GM19463 (cell line): ENCODE results near the gene EMID1.

Experiments
- ATAC-seq: cut with Tn5 transposase; IDR thresholded peaks from one replicate; pipeline ENCODE4 v1.9.1; 2021; ENCODE audit warnings: mild to moderate bottlenecking, moderate library complexity; ENCODE audit not compliant: unreplicated experiment

The EMID1 gene

DNA sequence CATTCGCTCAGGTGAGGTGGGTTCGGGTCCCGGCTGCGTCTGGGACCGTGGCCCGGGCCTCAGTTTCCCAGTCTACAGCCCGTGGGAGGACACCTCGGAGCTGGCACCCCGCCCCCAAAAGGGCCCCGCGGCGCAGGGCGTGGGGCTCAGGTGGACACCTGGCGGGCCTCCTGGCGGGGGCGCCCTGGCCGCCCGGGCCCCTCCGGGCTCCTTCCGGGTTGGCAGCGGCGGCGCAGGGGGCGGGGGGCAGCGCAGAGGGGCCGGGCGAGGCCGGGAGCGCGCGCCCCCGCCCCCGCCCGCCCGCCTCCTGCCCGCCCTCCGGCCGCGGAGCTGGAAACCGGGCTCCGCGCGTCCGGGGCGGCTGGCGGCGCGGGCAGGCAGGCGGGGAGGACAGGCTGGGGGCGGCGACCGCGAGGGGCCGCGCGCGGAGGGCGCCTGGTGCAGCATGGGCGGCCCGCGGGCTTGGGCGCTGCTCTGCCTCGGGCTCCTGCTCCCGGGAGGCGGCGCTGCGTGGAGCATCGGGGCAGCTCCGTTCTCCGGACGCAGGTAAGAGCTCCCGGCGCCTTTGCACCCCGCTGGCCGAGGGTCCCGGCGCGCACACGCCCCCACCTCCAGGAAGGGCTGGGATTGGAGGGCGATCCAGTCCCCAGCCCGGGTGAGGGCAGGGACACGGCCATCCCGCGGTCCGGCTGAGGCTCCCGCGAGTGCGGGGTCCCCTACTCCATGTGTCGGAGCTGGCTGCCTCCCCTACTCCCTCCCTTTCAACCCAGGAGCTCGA lies at the start of gene EMID1:
EMID1 (plus strand) TSS at position 303 of the 778 bp plus-strand sequence; CDS start at position 446, 143 bp downstream.
- no peak for ATAC-seq

DNA sequence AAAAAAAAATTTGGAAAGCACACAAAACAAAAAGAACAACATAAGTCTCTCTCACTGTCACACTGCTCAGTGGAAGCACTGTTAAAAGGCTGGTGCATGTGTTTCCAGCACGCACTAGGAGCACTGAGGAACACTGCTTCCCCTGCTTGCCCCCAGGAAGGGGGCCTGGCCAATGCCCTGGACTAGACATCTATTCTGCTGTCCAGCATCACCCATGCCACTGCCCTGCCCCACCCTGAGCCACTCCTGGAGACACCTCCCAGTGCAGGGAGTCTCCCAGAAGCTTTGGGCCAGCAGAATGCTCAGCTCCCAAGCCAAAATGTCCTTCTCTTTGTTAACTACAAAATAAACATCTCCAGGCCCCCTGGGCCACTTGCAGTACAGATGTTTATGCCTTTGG lies 49.7 kb upstream of the EMID1 start:
- no peak for ATAC-seq

DNA sequence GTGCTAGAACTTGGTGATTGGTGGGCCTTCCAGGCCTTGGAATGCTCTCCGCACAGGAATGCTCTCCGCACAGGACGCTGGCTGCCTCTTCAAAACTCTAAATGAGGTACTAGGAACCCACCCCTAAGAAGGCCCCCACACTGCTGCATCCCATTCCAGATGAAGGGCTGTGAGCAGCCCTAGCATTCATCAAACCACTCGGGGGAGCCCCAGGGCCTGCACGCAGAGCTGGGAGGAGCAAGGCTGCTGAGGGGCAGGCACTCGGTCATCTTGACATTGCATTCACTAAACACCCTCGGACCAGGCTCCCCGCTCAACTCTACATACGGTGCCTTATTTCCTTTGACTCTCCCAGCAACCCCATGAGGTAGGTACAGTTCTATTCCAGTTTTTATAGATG lies 49.2 kb upstream of the EMID1 start:
- ATAC-seq: no peak

DNA sequence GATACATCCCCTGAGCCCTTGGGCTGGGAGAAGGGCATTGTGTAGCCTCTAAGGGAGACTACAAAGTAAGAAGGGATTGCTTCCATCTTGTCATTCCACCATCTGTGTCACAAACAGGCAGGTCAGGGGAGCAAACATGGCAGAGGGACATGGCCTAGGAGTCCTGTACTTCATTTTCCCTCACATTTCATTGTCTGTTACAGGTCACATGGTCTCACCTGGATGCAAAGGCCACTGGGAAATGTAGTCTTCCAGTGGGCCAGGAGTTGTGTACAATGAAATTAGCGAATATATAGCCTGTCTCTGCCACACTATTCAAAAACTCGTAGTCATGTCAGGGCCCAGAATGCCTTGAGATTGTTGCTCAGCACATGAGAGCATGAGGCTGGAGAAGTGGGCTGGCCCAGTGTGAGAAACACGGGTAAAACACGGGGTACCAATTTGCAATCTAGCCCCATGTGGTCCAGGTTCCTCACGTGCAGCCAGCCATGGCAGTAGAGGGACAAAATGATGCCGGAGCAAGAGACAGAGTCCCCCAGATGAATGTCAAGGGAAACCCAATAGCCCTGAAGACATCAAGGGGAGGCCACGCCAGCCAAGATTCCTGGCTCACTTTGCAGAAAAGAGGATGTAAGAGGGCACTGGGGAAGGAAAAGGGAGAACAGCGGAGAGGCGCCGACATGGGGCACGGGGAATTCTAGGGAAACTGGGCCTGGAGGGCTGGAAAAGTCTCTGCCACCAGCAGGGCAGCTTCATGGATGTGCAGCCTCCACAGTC lies 47.7 kb upstream of the EMID1 start:
- no peak for ATAC-seq

DNA sequence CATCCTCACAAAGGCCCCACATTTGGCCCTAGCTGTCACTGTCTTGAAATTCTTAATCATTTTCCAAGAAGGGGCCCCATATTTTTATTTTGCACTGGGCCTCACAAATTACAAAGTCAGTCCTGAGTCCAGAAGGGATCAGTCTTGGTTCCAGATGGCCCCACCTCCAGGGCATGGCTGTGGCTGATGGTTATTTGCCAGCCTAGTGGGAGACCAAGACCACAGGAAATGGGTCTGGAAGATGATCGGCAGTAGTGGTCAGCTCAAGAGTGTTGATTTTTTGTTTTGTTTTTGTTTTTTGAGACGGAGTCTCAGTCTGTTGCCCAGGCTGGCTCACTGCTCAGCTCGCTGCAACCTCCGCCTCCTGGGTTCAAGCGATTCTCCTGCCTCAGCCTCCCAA lies 47.1 kb upstream of the EMID1 start:
- no peak for ATAC-seq

DNA sequence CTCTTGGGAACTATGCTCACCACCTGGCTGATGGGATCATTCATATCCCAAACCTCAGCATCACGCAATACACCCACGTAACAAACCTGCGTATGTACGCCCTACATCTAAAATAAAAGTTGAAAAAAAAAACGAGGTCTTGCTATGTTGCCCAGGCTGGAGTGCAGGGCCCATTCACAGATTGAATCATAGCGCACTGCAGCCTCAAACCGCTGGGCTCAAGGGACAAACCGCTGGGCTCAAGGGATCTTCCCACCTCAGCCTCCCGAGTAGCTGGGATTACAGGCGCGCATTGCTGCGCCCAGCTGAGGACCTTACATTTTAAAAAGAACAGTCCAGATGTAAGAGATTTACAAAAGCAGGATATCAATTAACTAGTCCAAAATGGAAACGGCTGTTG lies 41.9 kb upstream of the EMID1 start:
- no peak for ATAC-seq

DNA sequence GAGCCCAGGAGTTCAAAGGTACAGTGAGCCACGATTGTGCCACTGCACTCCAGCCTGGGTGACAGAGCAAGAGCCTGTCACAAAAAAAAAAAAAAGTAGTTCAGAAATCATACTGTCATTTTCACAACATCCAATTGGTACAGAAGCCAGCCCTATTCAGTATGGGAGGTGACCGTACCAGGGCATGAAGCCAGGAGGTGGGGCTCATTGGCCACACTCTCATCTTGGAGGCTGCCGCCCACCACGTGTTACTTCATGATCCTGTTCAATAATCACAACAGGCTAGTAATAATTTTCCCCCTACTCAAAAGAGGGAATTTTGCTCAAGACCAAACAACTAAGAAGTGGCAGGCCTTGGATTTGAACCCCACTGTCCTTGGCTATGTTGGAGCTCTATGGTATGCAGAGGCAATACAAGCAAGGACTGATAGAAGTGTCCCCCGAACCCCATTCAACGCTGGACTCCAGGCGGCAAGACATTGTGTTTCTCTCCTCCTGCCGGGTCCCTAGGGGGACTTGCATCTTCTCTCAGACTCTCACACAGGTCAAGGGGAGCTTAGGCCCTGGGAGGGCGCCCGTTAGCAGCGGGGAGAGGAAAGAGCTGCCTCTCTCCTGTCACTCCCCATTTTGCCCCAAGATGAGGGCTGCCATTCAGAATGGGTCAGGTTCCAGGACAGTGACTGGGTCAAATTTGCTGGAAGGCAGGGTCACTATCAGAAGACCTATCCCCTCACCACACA lies 40.2 kb upstream of the EMID1 start:
- no peak for ATAC-seq

DNA sequence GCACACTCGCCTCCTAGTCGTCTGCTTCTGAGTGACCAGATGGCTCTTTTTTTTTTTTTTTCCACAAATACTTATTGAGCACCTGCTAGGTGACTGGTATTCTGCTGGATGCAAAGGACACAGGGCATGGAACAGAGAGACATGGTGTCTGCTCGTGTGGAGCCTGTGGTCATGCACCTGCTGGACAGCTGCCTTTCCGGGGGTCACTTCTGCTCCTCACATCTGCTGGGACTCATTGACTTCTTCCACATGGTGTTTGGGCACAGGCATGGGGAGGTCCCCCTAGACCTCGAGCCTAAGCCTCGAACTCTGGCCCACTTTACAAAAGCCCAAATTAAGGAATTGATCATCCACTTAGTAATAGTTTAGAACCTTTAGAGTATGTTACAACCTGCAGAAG lies 39.5 kb upstream of the EMID1 start:
- no peak for ATAC-seq

DNA sequence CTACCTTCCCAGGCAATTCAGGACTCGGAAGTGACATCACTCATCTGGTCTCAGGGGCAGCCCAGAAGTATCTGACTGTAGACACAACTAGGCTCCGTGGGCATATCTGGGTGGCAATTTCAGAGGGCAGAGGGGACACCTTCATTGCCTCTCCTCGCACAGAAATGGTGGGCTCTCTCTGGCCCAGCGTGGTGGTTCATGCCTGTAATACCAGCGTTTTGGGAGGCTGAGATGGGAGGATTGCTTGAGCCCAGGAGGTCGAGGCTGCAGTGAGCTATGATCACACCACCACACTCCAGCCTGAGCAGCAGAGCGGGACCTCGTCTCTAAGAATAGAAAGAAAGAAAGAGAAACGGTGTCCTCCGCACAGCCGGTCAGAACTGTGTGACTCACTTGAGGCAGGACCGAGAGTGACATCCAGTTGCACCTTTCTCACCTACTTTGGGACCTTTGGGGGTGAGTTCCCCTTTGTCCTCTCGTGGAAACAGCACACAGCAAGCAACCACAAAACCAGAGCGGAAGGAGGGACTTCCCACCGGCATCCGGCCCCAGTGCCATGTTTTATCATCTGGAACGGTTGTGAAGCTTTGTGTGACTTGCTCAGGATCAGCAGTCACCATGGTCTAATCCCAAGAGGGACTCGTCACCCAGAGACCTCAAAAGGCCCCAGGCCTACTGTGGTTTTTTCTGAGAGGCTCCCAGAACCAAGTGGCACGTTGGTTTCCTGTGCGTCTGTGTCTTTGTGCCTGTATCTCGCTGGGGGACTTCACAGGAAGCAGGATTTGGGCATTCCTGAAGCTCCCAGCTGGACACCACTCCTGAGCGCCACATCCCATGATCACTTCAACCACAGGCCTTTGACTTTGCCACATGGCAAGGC lies 38.4 kb upstream of the EMID1 start:
- peak; percentile 91 for ATAC-seq

DNA sequence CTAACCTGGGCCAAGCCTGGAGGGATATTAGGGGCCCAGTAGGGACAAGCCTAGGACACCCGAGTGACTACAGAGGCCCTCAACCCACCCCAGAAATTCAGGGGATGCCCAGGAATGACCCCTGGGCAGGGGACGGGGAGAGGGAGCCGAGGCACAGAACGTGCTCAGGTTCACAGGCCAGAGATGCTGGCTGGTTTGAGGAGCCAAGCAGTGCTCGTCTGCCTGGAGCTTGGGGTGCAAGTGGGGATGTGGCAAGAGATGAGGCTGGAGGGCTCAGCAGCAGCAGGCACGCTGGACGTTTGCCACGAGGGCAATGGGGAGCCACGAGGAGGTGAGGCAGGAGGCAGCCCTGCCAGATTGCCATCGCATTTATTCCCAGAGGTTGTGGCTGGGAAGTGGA lies 34.0 kb upstream of the EMID1 start:
- ATAC-seq: no peak

DNA sequence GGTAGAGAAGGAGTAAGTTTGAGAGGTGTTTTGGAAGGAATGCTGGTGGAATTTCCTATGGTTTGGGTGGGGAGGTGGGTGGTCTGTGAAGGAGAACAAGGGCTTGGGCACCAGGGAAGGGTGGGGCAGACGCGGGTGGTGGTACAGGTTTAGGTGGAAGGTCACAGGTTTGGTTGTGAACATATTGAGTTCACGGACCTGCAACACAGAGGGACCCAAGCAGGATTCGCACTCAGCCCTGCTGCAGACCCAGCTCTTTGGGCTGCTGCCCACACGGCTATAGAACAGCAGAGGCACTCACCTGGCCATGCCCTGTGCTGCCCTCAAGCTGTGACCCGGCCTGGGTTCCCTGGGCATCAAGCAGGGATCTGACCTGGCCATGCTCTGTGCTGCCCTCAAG lies 33.5 kb upstream of the EMID1 start:
- ATAC-seq: no peak

DNA sequence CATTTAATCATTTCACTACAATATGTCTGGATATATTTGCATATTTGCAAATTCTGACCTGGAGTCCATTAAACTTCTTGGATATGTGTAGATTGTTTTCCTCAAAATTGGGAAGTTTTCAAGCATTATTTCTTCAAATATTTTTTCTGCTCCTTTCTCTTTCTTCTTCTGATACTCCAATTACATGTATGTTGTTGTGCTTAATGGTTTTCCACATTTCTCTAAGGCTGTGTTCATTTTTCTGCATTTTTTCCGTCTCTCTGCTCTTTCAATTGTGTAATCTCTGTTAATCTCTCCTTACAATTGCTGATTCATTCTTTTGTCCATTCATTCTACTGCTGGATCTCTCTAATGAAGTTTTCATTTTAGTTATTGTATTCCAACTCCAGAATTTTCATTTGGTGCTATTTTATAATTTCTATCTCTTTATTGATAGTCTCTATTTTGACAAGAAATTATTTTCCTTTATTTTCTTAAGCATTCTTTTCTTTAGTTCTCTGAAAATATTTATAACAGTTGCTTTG lies 30.3 kb upstream of the EMID1 start:
- no peak for ATAC-seq

DNA sequence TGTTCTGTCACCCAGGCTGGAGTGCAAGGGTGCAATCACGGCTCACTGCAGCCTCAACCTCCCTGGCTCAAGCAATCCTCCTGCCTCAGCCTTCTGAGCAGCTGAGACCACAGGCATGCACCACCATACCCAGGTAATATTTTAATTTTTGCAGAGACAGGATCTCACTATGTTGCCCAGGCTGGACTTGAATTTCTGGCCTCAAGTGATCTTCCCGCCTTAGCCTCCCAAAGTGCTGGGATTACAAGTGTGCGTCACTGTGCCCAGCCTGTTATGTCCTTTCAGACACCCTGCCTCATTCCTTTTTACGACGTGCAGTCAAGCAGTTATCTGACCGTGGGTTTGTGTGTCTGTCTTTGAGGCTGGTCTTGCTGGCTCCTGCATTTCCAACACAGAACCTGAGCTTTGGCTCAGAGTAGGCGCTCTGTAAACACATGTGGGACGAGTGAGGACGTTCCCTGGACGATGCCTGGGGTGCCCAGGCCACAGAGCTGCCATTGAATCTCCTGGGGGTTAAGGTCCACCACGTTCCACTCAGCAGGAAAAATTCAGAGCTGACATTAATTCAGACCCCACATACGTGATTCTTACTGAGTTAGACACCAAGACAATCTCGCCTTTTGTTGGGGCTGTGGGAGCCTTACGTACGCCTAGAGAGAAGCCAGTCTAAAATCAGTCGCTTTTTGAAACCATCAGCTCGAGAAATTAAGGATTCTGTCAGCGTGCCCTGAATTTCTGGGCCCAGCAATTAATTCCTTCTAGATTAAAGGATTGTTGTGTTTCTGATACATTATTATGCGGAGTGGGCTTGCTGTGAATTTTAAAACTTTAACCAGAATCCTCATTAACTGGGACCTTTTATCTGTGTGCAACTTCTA lies 21.5 kb upstream of the EMID1 start:
- no peak for ATAC-seq

DNA sequence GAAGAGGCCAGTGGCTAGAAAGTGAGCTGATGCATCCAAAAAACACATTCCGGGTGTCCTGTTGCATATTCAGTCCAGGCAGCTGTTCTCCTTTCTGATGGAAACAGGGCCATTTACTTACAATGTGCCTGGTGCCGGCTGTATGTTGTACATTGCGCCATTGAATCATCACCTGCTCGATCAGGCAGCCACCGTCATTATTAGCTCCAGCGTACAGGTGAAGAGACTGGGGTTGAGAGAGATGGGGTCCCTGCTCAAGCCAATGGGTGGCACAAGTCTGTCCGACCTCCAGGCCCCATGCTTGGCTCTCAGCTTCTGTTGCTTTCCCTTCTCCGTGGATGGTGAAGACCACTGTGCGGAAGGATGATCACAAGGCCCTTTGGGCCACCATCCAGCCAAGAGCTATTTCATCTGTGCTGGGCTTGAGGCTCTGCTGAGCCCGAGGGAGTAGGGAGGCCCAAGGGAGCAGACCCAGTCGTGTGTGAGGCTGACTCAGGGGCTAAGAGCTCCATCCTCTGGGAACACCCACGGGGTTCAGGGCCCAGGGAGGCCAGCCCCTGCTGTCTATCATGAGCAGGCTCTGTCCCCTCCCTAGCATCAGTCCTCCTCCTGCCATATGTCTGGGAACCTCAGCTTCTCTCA lies 20.7 kb upstream of the EMID1 start:
- no peak for ATAC-seq

DNA sequence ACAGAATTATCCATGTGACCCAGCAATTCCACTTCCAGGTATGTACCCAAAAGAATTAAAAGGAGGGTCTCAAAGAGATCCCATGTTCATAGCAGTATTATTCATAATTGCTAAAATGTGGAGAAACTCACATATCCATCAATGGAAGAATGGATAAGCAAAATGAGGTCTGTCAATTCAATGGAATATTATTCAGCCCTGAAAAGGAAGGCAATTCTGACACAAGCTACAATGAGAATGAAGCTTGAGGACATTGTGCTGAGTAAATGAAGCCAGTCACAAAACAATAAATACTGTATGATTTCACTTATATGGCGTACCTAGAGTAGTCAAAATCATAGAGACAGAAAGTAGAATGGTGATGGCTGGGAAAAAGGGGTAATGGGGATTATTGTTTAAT lies 19.4 kb upstream of the EMID1 start:
- ATAC-seq: no peak

DNA sequence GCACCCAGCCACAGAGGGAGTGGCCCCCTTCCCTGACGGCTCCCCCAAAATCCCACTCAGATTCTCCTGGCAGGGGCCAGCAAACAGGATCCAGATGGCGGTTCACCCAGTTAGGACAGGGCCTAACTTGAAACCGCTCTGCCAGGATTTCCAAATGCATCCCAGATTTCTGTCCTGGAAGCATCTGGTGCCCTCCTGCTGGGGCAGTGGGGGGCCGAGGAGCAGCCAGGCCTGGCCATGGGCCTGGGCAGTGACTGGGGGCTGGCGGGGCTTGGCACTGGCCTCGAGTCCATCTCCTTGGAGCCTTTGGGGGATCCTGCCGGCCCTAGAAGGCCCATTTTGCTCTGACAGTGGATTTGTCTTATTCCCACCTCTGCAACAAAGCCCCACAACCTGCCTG lies 17.9 kb upstream of the EMID1 start:
- no peak for ATAC-seq

DNA sequence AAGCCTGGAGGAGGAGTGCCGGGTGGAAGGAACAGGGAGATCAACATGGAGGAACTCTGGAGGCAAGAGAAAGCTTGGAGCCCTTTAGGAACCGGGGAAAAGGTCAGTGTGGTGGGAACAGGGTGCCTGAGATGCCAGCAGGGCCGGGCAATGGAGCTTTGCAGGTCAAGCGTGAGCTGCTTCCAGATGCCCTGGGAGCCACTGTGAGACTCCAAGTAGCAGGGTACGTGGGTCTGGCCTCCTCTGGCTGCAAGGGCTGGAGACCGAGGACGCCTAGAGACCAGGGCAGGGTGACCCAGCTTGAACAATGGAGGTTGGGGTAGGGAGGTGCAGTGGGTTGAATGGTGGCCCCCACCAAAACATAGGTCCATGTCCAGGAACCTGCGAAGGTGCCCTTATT lies 15.6 kb upstream of the EMID1 start:
- no peak for ATAC-seq

DNA sequence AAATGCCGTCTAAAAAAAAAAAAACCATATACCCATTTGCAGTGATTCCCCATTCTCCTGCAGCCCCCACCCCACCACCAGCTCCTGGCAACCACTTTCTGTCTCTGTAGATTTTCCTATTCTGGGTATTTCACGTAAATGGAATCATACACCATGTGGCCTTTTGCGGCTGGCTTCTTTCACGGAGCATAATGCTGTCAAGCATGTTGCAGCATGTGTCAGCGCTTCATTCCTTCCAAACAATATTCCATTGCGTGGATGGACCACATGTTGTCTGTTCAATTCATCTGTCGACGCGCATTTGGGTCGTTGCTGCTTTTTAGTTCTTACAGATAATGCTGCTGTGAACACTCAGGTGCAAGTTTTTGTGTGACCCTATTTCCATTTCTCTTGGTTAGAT lies 14.8 kb upstream of the EMID1 start:
- ATAC-seq: no peak

DNA sequence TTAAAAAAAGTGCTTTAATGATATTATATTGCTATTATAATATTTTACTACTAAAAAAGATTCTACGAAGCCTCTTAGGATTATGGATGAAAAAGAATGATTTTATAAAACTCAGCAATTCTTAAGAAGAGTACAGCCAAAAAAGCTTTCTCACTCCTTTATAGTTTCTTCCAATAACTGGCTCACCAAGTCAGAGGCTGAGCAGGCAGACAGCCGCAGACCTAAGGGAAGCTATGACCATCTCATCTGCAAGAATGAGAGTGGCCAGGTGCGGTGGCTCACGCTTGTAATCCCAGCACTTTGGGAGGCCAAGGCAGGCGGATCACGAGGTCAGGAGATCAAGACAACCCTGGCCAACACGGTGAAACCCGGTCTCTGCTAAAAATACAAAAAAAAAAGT lies 12.7 kb upstream of the EMID1 start:
- no peak for ATAC-seq
